H1 (cell line): ENCODE measurements around the gene NELFCD.

ENCODE experiments used
- CEBPB ChIP-seq: IDR thresholded peaks from 2 replicates; pipeline ENCODE4 v1.6.1; 2012; ENCODE audit warnings: low read depth, low read length
- CTCF ChIP-seq, 3 experiments: IDR thresholded peaks; 1 replicate in 2 of 3; 2 replicates in 1 of 3; pipeline versions ENCODE4 v1.5.1 to v1.6.1; 2011; ENCODE audit warnings: low read length in 3 of 3, mild to moderate bottlenecking in 3 of 3, inconsistent platforms in 2 of 3, low read depth in 1 of 3, moderate library complexity in 1 of 3; ENCODE audit not compliant: insufficient read depth in 1 of 3; ENCODE audit errors: control extremely low read depth in 1 of 3
- EZH2 ChIP-seq: fragments of 200-600 bp; sonication (generic); IDR thresholded peaks from 2 replicates; pipeline ENCODE4 v1.7.1; 2012; ENCODE audit warnings: low read depth, mild to moderate bottlenecking, moderate library complexity, low read length, inconsistent platforms; ENCODE audit not compliant: severe bottlenecking
- NRF1 ChIP-seq: IDR thresholded peaks from 2 replicates; pipeline ENCODE4 v1.6.1; 2011; ENCODE audit warnings: mild to moderate bottlenecking, low read depth, low read length, improper control_type of control experiment
- POLR2A ChIP-seq, 2 experiments: IDR thresholded peaks; 1 replicate in 1 of 2; 2 replicates in 1 of 2; pipeline ENCODE4 v1.6.1; 2011; ENCODE audit warnings: low read depth in 2 of 2, low read length in 2 of 2, mild to moderate bottlenecking in 2 of 2; ENCODE audit errors: control extremely low read depth in 1 of 2
- RAD21 ChIP-seq, 2 experiments: IDR thresholded peaks in 1 of 2; conservative IDR thresholded peaks in 1 of 2; 2 replicates each; pipeline ENCODE4 v1.6.1; 2011; ENCODE audit warnings: low read depth in 2 of 2, low read length in 2 of 2, improper control_type of control experiment in 1 of 2, inconsistent platforms in 1 of 2, mild to moderate bottlenecking in 1 of 2, moderate library complexity in 1 of 2
- SP1 ChIP-seq: IDR thresholded peaks from 2 replicates; pipeline ENCODE4 v1.6.1; 2011; ENCODE audit warnings: low read depth, low read length
- YY1 ChIP-seq: IDR thresholded peaks from 2 replicates; pipeline ENCODE4 v1.6.1; 2011; ENCODE audit warnings: low read depth, mild to moderate bottlenecking, low read length

- TF ChIP-seq EZH2 (no peak), POLR2A (IDR thresholded peaks at IDR 0.05; ENCODE audit: control extremely low read depth in 1 of 2, low read depth in 2 of 2, low read length in 2 of 2) (no peak), NRF1 (no peak), CTCF (IDR thresholded peaks at IDR 0.05; ENCODE audit: control extremely low read depth in 1 of 3, insufficient read depth in 1 of 3, low read depth in 1 of 3, low read length in 3 of 3) (no peak), CEBPB (no peak), SP1 (no peak), RAD21 (IDR thresholded peaks at IDR 0.05 in 1 of 2, conservative IDR thresholded peaks at IDR 0.05 in 1 of 2; ENCODE audit: low read depth in 2 of 2, low read length in 2 of 2) (no peak), YY1 (no peak)
Measured at GRCh38 chr20:58990651-58991445, 9.8 kb downstream of the NELFCD start.
